HG03439 (cell line): ENCODE data around the gene ADIG.

ENCODE experiments used
- ATAC-seq: cut with Tn5 transposase; IDR thresholded peaks from one replicate; pipeline ENCODE4 v1.9.1; 2021; ENCODE audit warnings: mild to moderate bottlenecking, moderate library complexity; ENCODE audit not compliant: unreplicated experiment

The ADIG gene

DNA sequence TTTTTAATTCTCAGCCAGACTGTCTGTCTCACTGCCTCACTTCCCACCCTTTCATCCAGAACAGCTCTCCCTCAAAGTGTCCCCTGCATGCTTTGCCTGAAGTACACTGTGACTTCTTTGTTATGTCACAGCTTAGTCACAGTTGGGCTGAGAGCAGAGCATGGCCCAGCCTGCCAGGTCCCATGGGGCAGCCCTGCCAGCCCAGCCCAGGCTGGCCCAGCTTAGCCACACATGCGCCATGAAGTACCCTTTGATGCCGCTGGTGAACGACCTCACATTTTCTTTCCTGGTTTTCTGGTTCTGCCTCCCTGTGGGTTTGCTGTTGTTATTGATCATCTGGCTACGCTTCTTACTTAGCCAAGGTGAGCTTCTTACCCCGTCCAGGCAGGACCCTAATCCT, at the start of gene ADIG:
TSS of gene ADIG (plus strand) at position 185 of the 400 bp plus-strand sequence. CDS start at position 239, 54 bp downstream.
- ATAC-seq: no peak

DNA sequence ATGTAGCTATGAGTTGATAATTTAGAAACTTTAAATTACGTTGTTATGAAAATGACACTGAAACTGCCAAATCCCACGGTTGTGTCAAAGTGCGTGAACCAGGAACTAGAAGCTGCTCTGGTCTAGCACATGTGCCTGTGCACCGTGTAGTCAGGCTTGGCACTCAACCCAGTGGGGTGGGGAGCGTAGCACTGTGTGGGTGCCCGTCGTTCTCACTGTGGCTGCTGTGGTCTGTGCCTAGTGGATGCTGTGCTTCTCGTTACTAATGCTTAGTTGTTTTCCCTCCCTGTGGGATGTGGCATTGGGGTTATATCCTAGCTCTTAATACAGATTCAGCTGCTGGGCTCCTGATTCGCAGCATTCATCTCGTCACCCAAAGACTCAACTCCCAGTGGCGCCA, 46.2 kb upstream of the ADIG start:
- no peak for ATAC-seq

DNA sequence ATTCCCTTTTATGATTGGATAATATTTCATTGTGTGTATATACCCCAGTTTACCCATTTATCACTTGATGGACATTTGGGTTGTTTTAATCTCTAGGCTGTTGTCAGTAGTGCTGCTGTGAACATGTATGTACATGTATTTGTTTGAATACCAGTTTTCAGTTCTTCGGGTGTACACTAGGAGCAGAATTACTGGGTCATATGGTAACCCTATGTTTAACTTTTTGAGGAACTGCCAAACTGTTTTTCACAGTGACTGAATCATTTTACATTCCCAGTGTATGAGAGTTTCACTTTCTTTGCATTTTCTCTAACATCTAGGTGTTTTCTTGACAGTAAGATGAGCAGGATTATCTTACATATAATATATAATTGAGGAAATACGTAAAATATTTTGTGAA, 44.7 kb upstream of the ADIG start:
- ATAC-seq: no peak

DNA sequence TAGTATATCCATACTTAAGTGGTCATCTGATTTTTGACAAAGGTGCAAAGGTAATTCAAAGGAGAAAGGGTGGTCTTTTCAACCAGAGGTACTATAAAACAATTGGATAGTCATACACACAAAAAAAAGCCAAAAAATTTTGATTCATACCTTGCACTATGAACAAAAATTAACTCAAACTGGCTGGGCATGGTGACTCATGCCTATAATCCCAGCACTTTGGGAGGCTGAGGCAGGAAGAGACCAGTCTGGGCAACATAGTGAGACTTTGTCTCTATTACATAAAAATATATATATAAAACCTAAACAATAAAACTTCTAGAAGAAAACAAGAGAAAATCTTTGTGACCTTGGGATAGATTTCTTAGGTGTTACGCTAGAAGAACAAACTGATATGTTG, 43.8 kb upstream of the ADIG start:
- ATAC-seq: no peak

DNA sequence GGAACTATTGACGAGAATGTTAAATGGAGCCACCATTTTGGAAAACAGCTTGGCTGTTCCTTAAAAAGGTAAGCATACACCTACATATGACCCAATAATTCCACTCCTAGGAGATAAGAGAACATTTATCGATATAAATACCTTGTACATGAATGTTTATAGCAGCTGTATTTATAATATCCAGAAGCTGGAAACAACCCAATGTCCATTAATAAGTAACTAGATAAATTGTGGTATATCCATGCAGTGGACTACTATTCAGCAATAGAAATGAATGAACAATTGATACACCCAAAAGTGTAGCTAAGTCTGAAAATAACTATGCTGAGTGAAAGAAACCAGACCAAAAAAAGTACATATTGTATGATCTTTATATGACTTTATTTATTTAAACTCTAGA, 42.2 kb upstream of the ADIG start:
- ATAC-seq: no peak

DNA sequence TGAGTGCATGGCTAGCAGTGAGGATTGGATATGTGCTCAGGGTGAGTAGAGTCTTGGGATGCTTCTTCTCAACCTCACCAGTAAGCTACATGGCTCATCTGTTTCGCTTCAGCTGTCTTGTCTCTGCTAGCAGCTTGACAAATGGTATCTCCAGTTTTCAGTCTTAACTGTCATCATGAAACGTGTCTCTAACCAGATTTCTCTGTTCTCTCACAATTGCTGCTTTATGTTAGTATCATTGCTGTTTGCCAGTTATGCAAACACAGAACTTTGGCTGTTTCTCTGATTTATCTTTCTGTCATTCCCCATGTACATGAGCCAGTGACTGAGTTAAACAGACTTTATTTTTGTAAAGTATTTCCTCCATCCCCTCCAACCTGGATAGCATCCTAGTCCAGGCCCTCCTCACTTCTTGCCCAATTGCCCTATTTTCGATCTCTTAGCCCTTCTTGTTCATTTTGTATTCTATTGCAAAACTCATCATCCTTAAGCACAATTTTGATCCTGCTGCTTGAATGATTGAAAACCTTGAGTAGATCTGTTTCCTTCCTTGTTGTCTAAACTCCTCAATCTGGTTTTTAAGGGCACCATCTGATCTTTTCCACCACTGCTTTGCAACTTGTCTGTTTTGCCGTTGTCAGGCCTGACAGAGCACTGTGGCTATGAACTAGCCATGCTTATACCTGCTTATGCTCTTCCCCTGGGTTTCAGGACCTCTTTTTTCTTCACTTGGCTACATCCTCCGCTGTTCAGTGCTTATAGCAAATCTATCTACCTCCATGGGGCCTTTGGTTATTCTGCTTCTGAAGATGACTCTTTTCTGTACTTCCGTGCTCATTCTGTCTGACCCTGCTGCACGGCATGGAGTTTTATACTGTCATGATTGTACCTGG, 37.7 kb upstream of the ADIG start:
- no peak for ATAC-seq

DNA sequence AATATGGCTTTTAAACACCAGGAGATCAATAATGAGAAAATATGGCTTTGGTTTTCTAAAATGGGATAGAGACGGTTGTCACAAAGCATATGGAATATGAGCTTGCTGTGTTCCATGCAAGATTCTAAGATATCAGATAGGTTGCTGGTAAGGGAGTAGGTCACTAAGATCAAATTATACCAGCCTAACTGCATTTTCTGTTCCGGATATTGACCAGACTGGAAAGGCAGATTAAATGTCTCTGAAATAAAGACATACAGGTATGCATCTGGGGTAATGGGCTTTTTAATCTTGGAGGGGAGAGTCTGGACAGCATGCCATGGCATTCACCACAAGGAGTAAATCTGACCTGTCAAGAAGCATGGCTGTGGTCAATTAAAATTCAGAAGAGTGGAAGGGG, 35.2 kb upstream of the ADIG start:
- no peak for ATAC-seq

DNA sequence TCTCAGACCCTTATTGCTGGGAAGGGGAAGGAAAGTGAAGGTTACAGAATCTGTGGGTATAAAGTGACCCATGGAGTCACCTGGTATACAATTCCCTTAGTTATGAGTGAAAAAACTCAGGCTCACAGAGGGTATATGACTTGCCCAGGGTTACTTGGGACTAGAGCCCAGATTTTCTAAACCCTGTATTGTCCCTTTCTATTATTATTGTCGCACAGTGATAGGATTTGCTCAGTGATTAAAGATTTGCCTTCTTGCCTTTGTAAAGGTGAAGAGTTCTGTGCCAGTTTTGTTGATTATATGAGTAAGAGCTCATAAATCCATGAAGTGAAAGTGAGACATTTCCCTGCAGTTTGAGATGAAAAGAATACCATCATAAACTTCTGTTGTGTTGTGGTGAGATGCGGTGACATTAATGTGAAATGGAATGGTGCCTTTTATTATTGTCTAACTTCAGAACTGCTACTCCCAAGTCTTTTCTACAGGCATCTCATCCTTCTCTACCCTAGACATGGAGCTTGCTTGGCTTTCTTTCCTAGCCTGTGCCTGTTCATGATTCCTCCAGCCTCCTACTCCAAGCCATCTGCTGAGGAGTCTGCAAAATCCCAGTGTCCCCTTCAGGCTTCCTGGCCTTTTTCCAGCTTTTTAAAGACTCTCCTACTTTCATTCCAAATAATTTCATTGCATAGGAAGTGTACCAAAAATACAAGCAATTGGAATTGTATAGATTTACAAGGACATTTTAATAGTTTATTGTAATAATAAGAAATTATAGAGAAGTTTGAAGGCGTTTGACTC, 33.5 kb upstream of the ADIG start:
- ATAC-seq: no peak

DNA sequence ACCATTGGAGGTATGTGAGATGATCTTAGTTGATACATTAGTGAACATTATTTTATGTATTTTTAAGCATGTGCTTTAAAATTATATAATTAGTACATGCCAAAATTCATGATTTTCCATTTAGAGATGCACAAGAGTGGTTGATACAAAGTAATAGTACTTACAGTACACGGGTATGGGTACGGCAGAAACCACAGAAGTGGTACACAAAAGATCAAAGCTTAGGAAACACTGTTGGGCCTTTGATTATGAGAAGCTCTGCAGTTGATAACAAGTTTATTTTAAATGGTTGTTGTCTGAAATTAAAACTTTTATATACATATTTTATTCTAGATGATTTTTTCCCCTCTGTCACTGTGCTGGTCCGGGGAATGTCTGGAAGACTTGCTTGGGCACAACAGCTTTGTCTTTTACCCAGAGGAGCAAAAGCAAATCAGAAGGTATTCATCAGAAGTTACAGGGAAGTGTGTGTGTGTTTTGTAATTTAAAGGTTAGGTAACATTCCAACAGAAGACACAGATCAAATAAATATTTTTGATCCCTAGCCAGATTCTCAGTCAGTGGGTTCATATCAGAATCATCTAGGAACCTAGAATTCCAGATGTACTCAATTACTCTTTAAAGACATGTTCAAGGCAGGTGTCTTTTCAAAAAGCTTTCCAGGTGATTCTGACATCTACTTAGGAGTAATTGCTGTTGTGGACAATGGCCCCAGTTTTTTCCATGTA, 32.5 kb upstream of the ADIG start:
- no peak for ATAC-seq

DNA sequence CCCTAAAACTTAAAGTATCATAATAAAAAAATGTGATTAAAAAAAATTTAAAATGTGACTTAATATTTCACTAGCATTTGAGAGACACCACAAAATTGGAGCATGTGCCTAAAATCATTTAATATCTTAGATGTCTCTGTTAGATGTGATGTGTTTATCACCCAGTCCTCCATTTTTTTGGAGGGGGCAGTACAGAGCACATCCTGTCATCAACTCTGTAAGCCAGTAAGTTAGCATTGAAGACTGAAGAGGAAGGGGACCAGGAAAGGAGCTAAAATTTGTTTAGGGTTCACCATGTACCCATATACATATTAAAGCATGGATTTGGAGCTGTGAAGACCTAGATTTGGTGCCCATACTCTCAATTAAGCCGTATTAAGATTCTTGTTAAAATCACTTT, 30.7 kb upstream of the ADIG start:
- ATAC-seq: no peak

DNA sequence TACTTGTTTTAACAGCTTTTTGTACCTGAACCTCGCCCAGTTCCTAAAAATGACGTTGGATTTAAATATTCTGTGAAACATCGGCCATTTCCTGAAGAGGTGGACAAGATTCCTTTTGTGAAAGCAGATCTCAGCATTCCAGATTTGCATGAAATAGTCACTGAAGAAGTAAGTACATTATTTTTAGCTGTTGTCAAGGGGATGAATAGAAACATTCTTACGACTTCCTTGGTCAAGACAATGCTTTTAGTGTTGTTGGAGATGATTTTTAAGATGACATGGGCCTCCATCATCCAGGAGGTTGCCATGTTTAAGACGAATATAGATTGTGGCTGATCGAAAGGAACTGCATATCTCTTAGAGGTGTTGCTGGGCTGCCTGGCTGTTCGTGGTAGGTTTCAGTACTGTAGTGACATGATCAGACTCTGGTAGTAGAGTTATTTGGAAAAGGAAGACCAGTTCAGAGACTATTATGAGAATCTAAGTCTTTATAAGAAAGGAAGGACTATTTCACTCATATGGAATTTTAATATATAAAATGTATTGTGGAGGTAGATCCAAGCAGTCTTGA, 29.9 kb upstream of the ADIG start:
- no peak for ATAC-seq

DNA sequence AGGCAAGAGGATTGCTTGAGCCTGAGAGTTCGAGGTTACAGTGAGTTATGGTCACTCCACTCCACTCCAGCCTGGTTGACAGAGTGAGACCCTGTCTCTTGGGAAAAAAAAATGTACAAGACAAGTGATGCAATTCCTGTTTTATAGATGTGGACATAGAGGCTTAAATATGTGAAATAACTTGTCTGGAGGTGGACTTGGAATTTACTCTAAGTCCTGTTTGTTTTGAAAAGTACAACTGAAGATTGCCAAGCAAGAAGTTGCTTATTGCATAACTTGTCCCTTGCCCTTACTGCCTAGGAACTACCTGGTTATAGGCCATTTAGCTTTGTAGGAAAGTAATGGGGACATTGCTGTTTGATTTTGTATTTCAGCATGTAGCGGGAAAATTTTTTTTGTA, 26.0 kb upstream of the ADIG start:
- no peak for ATAC-seq

DNA sequence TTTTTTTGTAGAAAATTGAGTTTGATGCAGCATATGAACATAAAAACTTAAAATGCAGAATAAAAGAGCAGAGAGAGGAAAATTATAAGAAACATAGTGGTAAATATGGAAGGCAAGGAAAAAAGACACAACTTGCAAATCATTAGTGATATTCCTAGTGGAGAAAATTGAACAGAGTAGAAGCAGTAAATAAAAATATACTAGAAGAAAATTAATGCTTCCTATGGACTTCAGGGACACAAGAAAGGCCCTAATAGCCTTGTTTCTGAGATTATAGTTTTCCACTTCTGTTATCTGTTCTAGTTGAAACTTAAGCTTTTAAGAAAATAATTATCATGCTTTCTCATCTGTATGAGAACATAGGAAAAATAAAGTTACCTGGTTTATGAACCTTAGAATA, 25.6 kb upstream of the ADIG start:
- no peak for ATAC-seq

DNA sequence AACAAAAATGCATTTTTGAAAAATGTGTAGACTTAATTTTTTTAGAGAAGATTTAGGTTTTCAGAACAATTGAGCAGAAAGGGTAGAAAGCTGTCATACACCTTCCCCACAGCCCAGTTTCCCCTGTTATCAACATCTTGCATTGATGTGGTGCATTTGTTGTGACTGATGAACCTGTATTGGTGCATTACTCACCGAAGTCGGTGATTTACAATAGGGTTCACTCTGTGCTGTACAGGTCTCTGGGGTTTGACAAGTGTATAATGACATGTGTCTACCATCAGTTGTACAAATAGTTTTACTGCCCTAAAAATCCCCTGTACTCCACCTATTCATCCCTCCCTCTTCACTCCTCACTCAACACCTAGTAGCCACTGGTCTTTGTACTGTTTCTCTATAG, 23.8 kb upstream of the ADIG start:
- ATAC-seq: no peak

DNA sequence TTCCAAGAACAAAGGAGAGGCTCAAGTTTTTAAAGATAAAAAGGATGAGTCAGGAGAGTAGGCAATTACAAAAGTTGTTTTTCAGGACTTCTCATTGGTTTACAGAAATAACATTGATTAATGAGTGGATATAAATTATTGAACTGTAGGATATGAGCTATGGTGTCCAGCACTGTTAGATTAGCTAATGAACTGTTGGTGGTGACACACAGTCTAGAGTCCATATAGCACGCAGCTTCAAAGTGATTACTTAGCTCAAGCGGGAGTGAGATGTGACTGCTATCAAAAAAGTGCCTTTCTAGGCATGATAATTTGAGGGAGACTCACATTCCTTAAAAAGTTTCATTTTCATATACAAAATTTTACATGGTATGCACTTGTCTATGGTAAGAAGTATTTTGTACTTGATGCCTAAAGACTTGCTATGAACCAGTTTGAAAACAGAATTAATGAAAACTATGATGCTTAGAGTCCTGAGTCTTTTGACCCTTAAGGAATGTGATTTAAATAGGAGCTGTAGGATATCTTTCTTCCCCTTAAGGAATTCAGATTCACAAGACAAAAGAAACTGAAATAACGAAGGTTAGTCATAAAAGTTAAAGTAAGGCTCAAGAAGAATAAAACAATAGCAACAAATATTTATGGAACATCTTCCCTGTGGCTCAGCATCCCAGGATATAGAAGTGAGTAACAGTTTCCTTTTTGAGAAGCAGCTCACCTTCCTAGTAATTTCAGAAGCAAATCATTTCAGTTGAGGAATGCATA, 22.2 kb upstream of the ADIG start:
- ATAC-seq: no peak

DNA sequence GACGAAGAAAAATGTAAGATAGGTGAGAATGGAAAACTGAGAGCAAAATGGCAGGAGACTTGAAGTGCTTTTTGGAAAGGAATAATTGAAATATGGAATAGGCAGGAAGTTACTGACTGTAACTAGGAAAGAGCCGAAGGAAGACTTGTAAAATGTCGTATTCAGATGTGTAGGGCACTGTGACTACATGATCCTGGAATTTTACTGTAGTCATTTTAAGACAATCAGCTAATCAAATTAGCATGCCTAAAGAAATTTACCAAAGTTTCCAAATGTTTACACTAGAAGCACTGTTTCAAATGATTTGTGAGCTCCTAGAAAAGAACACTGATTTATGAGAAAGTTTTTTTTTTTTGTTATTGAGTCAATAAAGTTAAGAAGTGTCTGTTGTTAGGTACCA, 21.2 kb upstream of the ADIG start:
- ATAC-seq: no peak

DNA sequence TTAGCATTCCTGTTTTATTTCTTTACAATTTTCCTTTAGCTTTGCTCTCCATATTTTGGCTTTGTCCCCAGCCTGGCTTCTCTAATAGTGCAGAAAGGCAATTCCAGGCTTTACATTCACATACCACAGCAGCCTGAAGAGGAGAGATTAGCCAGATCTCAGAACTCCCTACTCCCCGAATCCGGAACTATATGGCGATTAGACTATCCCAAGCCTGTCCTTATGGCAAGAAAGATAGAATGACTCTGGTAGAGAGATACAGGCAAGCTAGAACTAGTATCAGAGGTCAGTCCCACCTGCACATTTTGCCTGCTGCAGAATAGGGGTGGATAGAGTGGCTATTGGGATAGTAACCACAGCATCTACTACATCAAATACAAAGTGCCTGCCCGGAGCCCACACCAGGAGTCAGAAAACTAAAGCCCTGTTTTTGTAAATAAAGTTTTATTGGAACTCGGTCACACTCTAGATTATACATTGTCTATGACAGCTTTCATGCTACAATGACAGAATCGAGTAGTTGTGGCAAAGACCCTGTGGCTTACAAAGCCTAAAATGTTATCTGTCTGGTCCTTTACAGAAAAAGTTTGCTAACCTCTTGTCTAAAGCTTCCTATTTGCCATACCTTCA, 17.1 kb upstream of the ADIG start:
- no peak for ATAC-seq

DNA sequence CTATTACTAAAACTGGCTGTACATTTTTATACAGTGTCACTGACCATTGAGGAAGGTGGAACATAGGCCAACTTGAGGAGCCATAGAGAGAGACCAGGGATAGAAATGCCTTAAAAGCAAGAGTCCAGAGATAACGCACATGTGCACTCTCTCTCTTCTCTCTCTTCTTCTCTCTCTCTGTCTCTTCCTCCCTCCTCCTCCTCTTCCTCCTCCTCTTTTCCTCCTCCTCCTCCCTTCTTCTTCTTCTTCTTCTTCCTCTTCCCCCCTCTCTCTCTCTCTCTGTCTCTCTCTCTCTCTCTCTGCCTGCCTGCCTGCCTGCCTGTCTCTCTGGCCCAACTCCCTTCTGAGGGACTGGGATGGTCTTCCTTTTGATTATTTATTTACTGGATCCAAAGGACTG, 16.3 kb upstream of the ADIG start:
- ATAC-seq: no peak

DNA sequence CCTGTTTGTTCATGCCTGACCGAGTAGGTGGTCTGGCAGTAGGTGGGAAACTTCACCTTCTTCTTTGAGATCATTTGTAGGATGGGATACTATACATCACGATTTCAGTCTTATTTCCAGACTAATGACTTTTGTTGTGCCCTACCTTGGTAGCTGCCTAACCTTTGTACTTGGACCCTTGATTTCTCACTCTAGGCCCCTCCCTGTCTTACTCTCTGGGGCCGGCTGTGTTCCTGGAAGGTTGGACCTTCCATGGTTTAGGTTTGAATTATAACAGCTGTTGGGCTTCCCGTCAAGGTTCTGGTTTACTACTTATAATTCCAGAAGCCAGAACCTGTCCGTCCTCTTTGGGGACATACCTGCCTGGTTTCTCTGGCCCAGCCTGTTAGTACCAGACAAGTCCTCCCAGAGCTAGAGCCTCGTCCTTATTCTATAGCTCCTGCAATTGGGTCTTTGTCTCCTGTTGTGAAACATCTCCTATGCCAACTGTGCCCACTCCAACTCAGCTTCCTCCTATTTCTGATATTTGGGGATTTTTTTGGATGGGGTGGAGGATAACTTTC, 14.9 kb upstream of the ADIG start:
- ATAC-seq: no peak
